HG03575 (cell line): Measurements from ENCODE around the gene SLC7A10.

ENCODE experiments used
- ATAC-seq: cut with Tn5 transposase; IDR thresholded peaks from one replicate; pipeline ENCODE4 v1.9.1; 2021; ENCODE audit not compliant: unreplicated experiment, insufficient number of reproducible peaks, low FRiP score; ENCODE audit errors: extremely low read depth

SLC7A10 gene

GRCh38 chr19:33163481-33163880, 62.2 kb downstream of the SLC7A10 start:
- no peak for ATAC-seq

- no peak for ATAC-seq
These were observed 64.4 kb downstream of the SLC7A10 start for GRCh38 chr19:33161201-33161600.

DNA sequence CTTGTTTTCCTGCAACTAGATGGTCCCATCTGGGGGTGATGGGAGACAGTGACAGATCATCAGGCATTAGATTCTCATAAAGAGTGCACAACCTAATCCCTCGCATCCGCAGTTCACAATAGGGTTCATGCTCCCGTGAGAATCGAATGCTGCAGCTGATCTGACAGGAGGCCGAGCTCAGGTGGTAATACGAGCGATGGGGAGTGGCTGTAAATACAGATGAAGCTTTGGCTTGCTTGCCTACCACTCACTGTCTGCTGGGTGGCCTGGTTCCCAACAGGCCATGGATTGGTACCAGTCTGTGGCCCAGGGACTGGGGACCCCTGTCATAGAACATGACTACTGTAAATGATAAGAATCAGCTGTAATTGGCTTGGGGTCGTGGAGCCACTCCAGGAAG, 65.8 kb downstream of the SLC7A10 start:
- no peak for ATAC-seq

DNA sequence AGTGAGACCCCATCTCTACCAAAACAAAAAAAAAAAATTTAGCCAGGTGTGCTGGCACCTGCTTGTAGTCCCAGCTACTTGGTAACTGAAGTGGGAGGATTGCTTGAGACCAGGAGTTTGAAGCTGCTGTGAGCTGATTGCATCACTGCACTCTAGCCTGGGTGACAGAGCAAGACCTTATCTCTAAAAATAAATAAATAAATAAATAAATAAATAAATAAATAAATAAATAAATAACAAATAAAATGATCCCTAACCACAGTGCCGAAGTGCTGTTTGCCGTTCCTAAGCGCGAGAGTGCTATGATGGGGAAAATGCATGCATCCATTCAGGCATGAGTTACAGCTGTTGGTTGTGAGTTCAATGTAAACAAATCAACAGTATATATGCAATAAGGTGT, 66.5 kb downstream of the SLC7A10 start:
- no peak for ATAC-seq
